IPS DF 6.9 (cell line): ENCODE measurements around the gene LCN6.
A peak's percentile ranks its signal among the peaks of the same experiment; 100 is the strongest.

ENCODE experiments used
- DNase-seq: peaks from one replicate; pipeline ENCODE4 v3.0.0-alpha.2; 2013; ENCODE audit warnings: low read depth, low spot score
- H3K27ac ChIP-seq: one replicate; pipeline ENCODE4 v1.5.1; 2013; ENCODE audit warnings: low read length, control low read depth
- H3K27me3 ChIP-seq: 2 replicates; pipeline ENCODE4 v1.6.1; 2013; ENCODE audit warnings: mild to moderate bottlenecking, low read length; ENCODE audit not compliant: control insufficient read depth, insufficient read depth
- H3K36me3 ChIP-seq: 2 replicates; pipeline ENCODE4 v1.6.1; 2013; ENCODE audit warnings: low read length; ENCODE audit not compliant: control insufficient read depth, insufficient read depth
- H3K4me1 ChIP-seq: 2 replicates; pipeline ENCODE4 v1.6.1; 2013; ENCODE audit warnings: low read length; ENCODE audit not compliant: control insufficient read depth, insufficient read depth
- H3K4me3 ChIP-seq: 2 replicates; pipeline ENCODE4 v1.5.1; 2013; ENCODE audit warnings: mild to moderate bottlenecking, low read length
- H3K9me3 ChIP-seq: 2 replicates; pipeline ENCODE4 v1.6.1; 2013; ENCODE audit warnings: low read length, inconsistent platforms; ENCODE audit not compliant: control insufficient read depth, insufficient read depth
- WGBS: extraction: QIAGEN DNeasy Blood & Tissue Kit; methylation state at CpG from one replicate; pipeline ENCODE4 v1.1.7; 2013; ENCODE audit warnings: mixed read lengths, missing lambda C conversion rate; ENCODE audit not compliant: insufficient read length, insufficient coverage; 5-methylcytosine and 5-hydroxymethylcytosine counted together

The LCN6 gene

GRCh38 chr9:136733611-136734010 lies 14.7 kb downstream of the LCN6 start:
- WGBS = no CpG with 5 or more reads among the region's 12 CpGs
- H3K9me3 ChIP-seq = no peaks in the 10 kb centered on the region
- no peak overlapping the region for H3K27ac ChIP-seq
- H3K4me3 ChIP-seq = no peak overlapping the region
- no peak for DNase-seq
- no peaks in the 10 kb centered on the region for H3K4me1 ChIP-seq
- no peaks in the 10 kb centered on the region for H3K27me3 ChIP-seq
- no peaks in the 10 kb centered on the region for H3K36me3 ChIP-seq

- Histone ChIP-seq H3K36me3 (no peaks in the 10 kb centered on the region), H3K4me3 (no peak overlapping the region), H3K4me1 (no peaks in the 10 kb centered on the region), H3K9me3 (no peaks in the 10 kb centered on the region), H3K27ac (no peak overlapping the region), H3K27me3 (no peaks in the 10 kb centered on the region)
- no CpG with 5 or more reads among the region's 16 CpGs for WGBS
- no peak for DNase-seq
Observed at GRCh38 chr9:136732444-136733178, 15.7 kb downstream of the LCN6 start.

- no CpG with 5 or more reads among the region's 8 CpGs for WGBS
- no peak overlapping the region for H3K27ac ChIP-seq
- no peaks in the 10 kb centered on the region for H3K4me1 ChIP-seq
- no peak for DNase-seq
- H3K27me3 ChIP-seq = no peaks in the 10 kb centered on the region
- no peaks in the 10 kb centered on the region for H3K9me3 ChIP-seq
- H3K4me3 ChIP-seq = no peak overlapping the region
- peaks cover 13% of the 10 kb centered on the region; the same call in 1 of the 2 replicates for H3K36me3 ChIP-seq
Observed at GRCh38 chr9:136729926-136730325, 18.4 kb downstream of the LCN6 start.

GRCh38 chr9:136729144-136729543 lies 19.2 kb downstream of the LCN6 start:
- Histone ChIP-seq H3K4me1 (no peaks in the 10 kb centered on the region), H3K27me3 (no peaks in the 10 kb centered on the region), H3K36me3 (peaks cover 13% of the 10 kb centered on the region; the same call in 1 of the 2 replicates), H3K9me3 (no peaks in the 10 kb centered on the region), H3K27ac (no peak overlapping the region), H3K4me3 (no peak overlapping the region)
- no CpG with 5 or more reads among the region's 7 CpGs for WGBS
- no peak for DNase-seq

GRCh38 chr9:136728548-136729123 lies 19.7 kb downstream of the LCN6 start:
- Histone ChIP-seq H3K4me3 (peak overlapping the region; percentile 77), H3K9me3 (no peaks in the 10 kb centered on the region), H3K4me1 (no peaks in the 10 kb centered on the region), H3K27me3 (no peaks in the 10 kb centered on the region), H3K27ac (no peak overlapping the region), H3K36me3 (peaks cover 18% of the 10 kb centered on the region)
- no CpG with 5 or more reads among the region's 53 CpGs for whole genome bisulfite sequencing
- no peak for DNase-seq

GRCh38 chr9:136728080-136728547 lies 20.2 kb downstream of the LCN6 start:
- Histone ChIP-seq H3K27me3 (no peaks in the 10 kb centered on the region), H3K9me3 (no peaks in the 10 kb centered on the region), H3K4me3 (peak overlapping the region; percentile 77), H3K36me3 (peaks cover 23% of the 10 kb centered on the region), H3K4me1 (no peaks in the 10 kb centered on the region), H3K27ac (no peak overlapping the region)
- no peak for DNase-seq
- no CpG with 5 or more reads among the region's 66 CpGs for WGBS

- Histone ChIP-seq H3K27me3 (no peaks in the 10 kb centered on the region), H3K4me1 (no peaks in the 10 kb centered on the region), H3K9me3 (no peaks in the 10 kb centered on the region), H3K27ac (no peak overlapping the region), H3K36me3 (peaks cover 30% of the 10 kb centered on the region), H3K4me3 (peak overlapping the region; percentile 7; the same call in 1 of the 2 replicates)
- WGBS = no CpG with 5 or more reads among the region's 18 CpGs
- DNase-seq = no peak
Observed at GRCh38 chr9:136726631-136727191, 21.6 kb downstream of the LCN6 start.

GRCh38 chr9:136726118-136726517 lies 22.2 kb downstream of the LCN6 start:
- no peak for DNase-seq
- Histone ChIP-seq H3K36me3 (peaks cover 33% of the 10 kb centered on the region), H3K4me1 (no peaks in the 10 kb centered on the region), H3K27ac (no peak overlapping the region), H3K4me3 (no peak overlapping the region), H3K9me3 (no peaks in the 10 kb centered on the region), H3K27me3 (no peaks in the 10 kb centered on the region)
- no CpG with 5 or more reads among the region's 16 CpGs for WGBS

GRCh38 chr9:136725612-136726011 lies 22.7 kb downstream of the LCN6 start:
- no peak for DNase-seq
- Histone ChIP-seq H3K27ac (no peak overlapping the region), H3K4me1 (no peaks in the 10 kb centered on the region; the same call in 1 of the 2 replicates), H3K9me3 (no peaks in the 10 kb centered on the region), H3K4me3 (no peak overlapping the region), H3K36me3 (peaks cover 33% of the 10 kb centered on the region), H3K27me3 (no peaks in the 10 kb centered on the region)
- WGBS = no CpG with 5 or more reads among the region's 10 CpGs

- H3K27ac ChIP-seq = no peak overlapping the region
Observed at GRCh38 chr9:136724772-136725171, 23.6 kb downstream of the LCN6 start.

More at GRCh38 chr9:136724772-136725171, 23.6 kb downstream of the LCN6 start:
- H3K4me1 ChIP-seq = no peaks in the 10 kb centered on the region; the same call in 1 of the 2 replicates
- no peak for DNase-seq
- H3K36me3 ChIP-seq = peaks cover 33% of the 10 kb centered on the region
- H3K27me3 ChIP-seq = no peaks in the 10 kb centered on the region
- H3K4me3 ChIP-seq = no peak overlapping the region
- no peaks in the 10 kb centered on the region for H3K9me3 ChIP-seq
- no CpG with 5 or more reads among the region's 7 CpGs for WGBS
